Ureter (tissue), 1 donor: ENCODE data around the gene ADRM1. TPM values are rescaled to one million over a fixed set of nuclear protein-coding genes. Genes with fewer than 3 reads are reported as not detected.

Experiments used
- DNase-seq: peaks from one replicate; pipeline ENCODE4 v3.0.0-alpha.2; 2020; ENCODE audit warnings: low spot score
- total RNA-seq: library from RNA; stranded (reverse); gene quantifications from one replicate; pipeline ENCODE4 v1.2.4, GENCODE V29; 2023
- donor health status: DM: yes; HTN: yes; CAD: no.

Gene ADRM1
- total RNA-seq, 1 donor from 2014 or later = 72.6 TPM

DNA sequence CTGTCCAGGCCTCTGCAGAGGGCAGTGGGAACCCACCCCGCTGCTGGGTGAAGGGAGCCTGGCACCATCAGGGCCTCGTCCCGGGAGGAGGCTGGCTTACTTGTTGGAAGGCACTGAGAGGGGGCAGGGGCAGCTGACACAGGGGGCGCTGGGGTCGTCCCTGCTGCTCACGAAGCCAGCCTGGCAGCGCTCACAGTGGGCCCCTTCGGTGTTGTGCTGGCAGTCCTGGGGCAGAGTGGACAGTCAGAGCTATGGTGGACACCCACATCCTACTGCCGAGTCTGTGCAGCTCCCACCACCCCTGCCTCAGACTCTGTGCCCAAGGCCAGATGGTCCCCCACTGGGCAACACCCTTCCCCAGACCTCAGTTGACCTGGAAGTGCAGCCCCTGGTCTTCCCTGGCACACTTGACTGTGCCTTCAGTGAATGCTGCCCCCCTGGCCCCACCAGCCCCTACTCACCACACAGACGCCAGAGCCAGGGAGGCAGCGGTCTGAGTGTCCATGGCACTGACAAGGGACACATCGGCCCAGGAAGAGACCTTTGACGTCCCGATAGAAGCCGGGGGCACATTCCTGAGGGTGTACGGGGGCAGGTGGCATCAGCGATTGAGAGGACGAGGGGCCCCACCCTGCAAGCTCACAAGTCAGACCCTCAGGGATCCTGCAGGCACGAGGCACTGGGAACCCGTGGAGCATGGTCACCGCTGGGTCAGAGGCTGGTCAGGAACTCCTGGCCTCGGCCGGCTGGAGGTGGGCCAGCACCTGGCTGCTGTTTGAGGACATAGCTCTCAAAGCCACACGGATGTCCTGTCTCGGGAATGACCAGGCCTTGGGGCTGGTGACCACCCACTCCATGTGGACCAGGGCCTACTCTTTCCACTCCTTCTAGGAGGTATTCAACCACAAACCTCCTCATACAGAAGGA lies 21.4 kb downstream of the ADRM1 start:
- DNase-seq = no peak

DNA sequence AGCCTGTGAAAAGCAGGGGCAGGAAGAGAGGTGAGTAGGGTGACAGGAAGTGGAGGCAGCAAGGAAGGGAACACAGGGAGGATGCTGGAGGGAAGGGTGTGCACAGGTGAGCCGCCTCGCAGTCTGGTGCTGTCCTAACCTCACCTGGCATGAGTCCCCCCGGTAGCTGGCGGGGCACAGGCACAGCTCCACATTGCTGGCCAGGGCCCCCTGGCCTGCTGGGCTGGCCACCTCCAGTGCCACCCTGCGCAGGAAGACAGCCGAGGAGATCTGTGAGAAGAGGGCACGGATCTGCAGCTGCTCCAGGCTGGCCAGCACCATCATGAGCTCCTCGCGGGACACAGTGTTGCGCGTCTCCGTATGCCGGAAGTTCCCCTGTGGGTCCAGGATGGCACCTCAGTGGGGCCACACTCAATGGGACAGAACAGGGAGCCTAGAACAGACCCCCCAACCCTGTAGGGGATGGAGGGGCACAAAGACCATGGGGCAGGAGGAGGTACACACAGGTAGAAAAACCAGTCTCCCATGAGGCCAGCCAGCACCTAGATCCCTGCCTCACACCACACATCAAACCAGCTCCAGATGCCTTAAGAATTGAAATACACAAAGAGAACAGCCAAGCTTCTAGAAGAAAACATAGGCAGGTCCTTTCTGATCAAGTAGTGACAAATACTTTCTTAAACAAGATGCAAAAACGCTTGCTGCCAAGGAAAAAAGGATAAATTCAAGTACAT lies 22.5 kb downstream of the ADRM1 start:
- no peak for DNase-seq

- no peak for DNase-seq
Measured at GRCh38 chr20:62326559-62326958, 23.8 kb downstream of the ADRM1 start.

DNA sequence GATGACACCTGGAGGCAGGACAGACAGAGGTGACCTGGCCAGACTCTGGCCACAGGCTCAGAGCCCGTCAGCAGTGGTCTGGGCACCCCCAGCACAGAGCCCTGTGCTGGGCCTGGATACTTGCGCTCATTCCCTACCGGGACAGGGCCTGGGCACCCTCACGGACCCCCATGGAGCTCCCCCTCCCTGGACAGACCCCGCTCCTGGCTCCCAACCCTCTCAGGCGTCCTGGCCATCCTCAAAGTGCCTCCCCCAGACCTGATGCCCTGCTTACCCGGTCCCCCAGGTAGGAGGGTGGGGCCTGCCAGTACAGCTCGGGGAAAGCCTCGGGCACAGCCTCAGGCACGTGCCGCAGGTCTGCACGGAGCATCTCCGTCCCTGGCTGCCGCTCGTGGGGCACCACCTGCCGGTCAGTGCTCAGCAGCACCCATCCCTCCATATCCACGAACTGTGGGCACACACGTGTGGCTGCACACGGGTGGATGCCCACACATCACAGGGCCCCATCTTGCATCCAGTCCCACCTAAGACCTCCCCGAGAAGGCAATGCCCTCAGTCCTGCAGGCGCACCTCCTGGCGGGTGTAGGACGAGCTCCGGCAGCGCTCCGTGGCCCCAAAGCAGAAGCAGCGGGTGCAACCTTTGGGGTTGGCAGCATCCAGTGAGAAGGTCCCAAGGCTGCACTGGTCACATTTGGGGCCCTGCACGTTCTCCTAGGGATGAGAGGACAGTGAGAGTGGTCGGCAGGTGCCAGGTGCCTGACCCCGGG lies 24.3 kb downstream of the ADRM1 start:
- no peak for DNase-seq

GRCh38 chr20:62327726-62328495 lies 25.1 kb downstream of the ADRM1 start:
- no peak for DNase-seq

GRCh38 chr20:62328684-62329388 lies 26.0 kb downstream of the ADRM1 start:
- DNase-seq = no peak

- DNase-seq = no peak
Measured at GRCh38 chr20:62329389-62330377, 26.9 kb downstream of the ADRM1 start.

- DNase-seq = no peak
Measured at GRCh38 chr20:62330576-62331317, 27.9 kb downstream of the ADRM1 start.

- no peak for DNase-seq
Measured at GRCh38 chr20:62331347-62331746, 28.6 kb downstream of the ADRM1 start.

GRCh38 chr20:62332421-62332820 lies 29.6 kb downstream of the ADRM1 start:
- no peak for DNase-seq

GRCh38 chr20:62332989-62333819 lies 30.4 kb downstream of the ADRM1 start:
- no peak for DNase-seq

GRCh38 chr20:62333820-62334595 lies 31.2 kb downstream of the ADRM1 start:
- DNase-seq = no peak

DNA sequence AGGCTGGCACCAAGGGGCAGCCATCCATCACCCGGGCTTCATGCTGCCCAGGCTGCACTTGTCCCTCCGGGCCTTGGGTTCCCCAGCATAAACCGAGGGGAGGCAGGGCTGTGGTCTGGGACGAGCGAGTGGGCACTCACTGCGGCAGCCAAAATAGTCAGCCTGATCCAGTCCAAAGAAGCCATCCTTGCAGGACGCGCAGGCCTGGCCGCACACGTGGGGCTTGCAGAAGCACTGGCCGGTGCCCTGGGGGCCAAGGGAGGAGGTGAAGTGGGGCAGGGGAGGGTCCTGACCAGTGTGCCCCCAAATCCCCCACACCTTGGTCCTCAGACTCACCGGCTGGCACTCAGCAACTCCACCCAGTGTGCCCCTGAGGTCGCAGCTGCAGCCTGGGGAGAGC lies 32.1 kb downstream of the ADRM1 start:
- no peak for DNase-seq

GRCh38 chr20:62335532-62335931 lies 32.7 kb downstream of the ADRM1 start:
- no peak for DNase-seq

- no peak for DNase-seq
Measured at GRCh38 chr20:62336329-62336728, 33.5 kb downstream of the ADRM1 start.

DNA sequence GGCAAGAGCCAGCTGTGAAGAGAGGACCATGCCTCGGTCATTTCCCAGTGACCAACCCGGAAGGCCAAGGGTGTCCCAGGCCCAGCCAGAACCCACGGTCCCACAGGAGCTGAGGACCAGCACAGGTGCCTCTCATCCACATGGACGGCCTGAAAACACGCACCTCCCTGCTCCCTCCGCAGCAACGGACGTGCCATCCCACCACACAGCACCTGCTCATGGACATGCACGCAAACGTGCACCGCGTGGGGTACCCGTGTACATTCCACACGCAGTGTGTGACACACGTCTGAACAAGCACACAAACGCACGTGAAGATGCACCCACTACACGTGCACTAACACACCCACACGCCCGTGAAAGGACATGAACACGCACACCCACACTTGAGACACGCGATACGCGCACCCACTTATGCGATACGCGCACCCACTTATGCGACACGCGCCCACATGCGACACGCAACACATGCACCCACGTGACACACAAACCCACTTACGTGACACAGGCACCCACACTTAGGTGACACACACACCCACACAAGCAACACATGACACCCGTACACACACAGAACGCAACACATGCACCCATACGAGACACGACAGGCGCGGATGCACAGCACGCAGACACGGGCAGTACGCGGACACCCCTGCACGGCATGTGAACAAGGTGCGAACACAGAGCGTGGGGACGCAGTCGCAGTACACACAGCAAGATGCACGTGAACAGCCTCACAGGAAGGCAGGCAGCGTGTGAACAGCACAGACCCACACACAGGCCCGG lies 34.2 kb downstream of the ADRM1 start:
- DNase-seq = no peak
